Chondrocyte (in vitro differentiated cells): ENCODE results near the gene NUP133. TPM values are rescaled to one million over a fixed set of nuclear protein-coding genes. Genes with fewer than 3 reads are reported as not detected.
A peak's percentile ranks its signal among the peaks of the same experiment; 100 is the strongest.

Experiments used
- DNase-seq: peaks from one replicate; pipeline ENCODE4 v3.0.0; 2021; ENCODE audit warnings: mixed read lengths, low spot score
- H3K27ac Mint-ChIP-seq: one replicate; pipeline ENCODE4 v1.8.0; 2021; ENCODE audit warnings: mild to moderate bottlenecking, moderate library complexity, mixed read lengths; ENCODE audit not compliant: unreplicated experiment
- H3K27me3 Mint-ChIP-seq: 2 replicates; pipeline ENCODE4 v1.8.0; 2021; ENCODE audit warnings: low read depth, mixed read lengths
- H3K36me3 Mint-ChIP-seq: 2 replicates; pipeline ENCODE4 v1.8.0; 2021; ENCODE audit warnings: low read depth, mixed read lengths
- H3K4me1 Mint-ChIP-seq: 2 replicates; pipeline ENCODE4 v1.8.0; 2021; ENCODE audit warnings: low read depth, mild to moderate bottlenecking, mixed read lengths
- H3K4me3 Mint-ChIP-seq: one replicate; pipeline ENCODE4 v1.8.0; 2021; ENCODE audit warnings: mild to moderate bottlenecking, moderate library complexity, mixed read lengths; ENCODE audit not compliant: unreplicated experiment
- H3K9me3 Mint-ChIP-seq: 2 replicates; pipeline ENCODE4 v1.8.0; 2021; ENCODE audit warnings: low read depth, mixed read lengths
- total RNA-seq: library from RNA; stranded (reverse); gene quantifications from 3 replicates; pipeline ENCODE4 v1.2.1, GENCODE V29; 2021
- TF ChIP-seq, protein P1 (sequence below): fragments of 200-600 bp; sonication (generic); IDR thresholded peaks from 2 replicates; pipeline ENCODE4 v1.5.0; 2021; ENCODE audit warnings: antibody characterized with exemption, mild to moderate bottlenecking, moderate library complexity

NUP133 gene
- total RNA-seq, 1 donor from 2014 or later = 30.7 TPM

- Mint-ChIP-seq H3K9me3 (no peaks in the 10 kb centered on the region), H3K4me3 (no peak overlapping the region), H3K36me3 (peaks cover 18% of the 10 kb centered on the region), H3K4me1 (peaks cover 14% of the 10 kb centered on the region), H3K27ac (no peak overlapping the region), H3K27me3 (no peaks in the 10 kb centered on the region)
- TF ChIP-seq, protein P1, sequence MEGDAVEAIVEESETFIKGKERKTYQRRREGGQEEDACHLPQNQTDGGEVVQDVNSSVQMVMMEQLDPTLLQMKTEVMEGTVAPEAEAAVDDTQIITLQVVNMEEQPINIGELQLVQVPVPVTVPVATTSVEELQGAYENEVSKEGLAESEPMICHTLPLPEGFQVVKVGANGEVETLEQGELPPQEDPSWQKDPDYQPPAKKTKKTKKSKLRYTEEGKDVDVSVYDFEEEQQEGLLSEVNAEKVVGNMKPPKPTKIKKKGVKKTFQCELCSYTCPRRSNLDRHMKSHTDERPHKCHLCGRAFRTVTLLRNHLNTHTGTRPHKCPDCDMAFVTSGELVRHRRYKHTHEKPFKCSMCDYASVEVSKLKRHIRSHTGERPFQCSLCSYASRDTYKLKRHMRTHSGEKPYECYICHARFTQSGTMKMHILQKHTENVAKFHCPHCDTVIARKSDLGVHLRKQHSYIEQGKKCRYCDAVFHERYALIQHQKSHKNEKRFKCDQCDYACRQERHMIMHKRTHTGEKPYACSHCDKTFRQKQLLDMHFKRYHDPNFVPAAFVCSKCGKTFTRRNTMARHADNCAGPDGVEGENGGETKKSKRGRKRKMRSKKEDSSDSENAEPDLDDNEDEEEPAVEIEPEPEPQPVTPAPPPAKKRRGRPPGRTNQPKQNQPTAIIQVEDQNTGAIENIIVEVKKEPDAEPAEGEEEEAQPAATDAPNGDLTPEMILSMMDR = no peak
- no peak for DNase-seq
Measured at GRCh38 chr1:229445828-229446227, 62.3 kb downstream of the NUP133 start.

DNA sequence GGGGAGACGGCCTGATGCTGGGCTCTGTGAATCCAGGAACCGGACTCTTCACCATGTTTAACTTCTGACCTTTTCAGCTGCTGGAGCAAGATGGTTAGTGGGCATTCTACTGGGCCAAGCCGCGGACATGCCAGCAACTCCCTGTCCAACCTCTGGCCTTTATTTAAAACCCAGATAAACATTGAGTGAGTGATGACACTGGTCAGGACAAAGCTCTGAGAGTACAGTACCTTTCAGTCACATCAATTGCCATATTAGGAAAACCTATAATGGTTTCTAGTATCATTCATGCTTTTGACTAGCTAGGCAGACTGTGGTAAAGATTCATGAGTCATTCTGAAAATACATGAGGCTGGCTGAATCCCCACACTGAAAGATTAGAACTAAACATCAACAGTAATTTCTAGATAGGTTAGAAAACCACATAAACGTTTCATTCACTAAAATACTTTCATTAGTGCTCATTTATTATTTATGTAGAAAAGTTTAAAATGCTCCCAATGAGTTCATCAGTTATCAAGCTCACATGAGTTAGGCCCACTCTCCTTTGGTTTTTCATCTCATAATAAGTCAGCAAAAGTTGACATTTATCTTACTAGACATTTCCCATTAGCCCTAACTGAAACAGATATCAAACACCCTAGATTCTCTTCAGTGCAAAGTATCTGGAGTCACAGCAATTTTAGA is 67.1 kb downstream of the NUP133 start:
- Mint-ChIP-seq H3K27me3 (no peaks in the 10 kb centered on the region), H3K4me3 (no peak overlapping the region), H3K9me3 (no peaks in the 10 kb centered on the region), H3K36me3 (peaks cover 17% of the 10 kb centered on the region), H3K4me1 (peaks cover 23% of the 10 kb centered on the region), H3K27ac (peak overlapping the region; percentile 65)
- no peak for DNase-seq
- TF ChIP-seq, protein P1 = no peak

DNA sequence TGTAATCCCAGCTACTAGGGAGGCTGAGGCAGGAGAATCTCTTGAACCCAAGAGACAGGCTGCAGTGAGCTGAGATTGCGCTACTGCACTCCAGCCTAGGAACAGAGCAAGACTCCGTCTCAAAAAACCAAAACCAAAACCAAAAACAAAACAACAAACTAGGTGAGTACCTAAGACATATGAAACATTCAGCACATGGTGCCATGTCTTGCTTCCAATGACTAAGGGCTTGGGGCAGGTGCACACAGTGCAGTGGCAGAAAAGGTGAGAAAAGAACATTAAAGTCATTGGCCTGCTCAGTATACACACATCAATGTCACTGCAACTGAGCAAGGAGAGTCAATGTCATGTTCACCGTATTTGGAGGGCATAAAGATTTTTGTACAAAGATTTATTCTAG is 70.1 kb downstream of the NUP133 start:
- Mint-ChIP-seq H3K9me3 (no peaks in the 10 kb centered on the region), H3K4me1 (peaks cover 32% of the 10 kb centered on the region), H3K36me3 (peaks cover 13% of the 10 kb centered on the region), H3K27me3 (peaks cover 10% of the 10 kb centered on the region), H3K4me3 (no peak overlapping the region), H3K27ac (no peak overlapping the region)
- TF ChIP-seq, protein P1 = no peak
- no peak for DNase-seq

DNA sequence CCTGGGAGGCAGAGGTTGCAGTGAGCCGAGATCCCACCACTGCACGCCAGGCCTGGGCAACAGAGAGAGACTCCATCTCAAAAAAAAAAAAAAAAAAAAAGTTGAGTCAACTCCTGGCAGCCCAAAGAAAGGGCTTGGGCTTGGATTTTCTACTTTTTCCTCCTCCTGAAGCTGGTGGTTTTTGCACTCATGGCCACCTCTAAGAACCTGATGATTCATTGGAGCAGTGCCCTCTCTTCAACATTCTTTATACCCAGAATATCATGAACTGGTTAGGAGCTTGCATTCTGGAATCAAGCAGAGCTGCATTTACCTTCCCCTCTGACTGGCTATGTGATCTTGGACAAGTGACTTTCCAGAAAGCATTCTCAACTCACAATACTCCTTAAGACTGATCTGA is 70.7 kb downstream of the NUP133 start:
- no peak overlapping the region for H3K4me3 Mint-ChIP-seq
- DNase-seq = no peak
- TF ChIP-seq, protein P1 = no peak
- H3K27me3 Mint-ChIP-seq = peaks cover 12% of the 10 kb centered on the region
- no peaks in the 10 kb centered on the region for H3K9me3 Mint-ChIP-seq
- peaks cover 32% of the 10 kb centered on the region for H3K4me1 Mint-ChIP-seq
- no peak overlapping the region for H3K27ac Mint-ChIP-seq
- peaks cover 13% of the 10 kb centered on the region for H3K36me3 Mint-ChIP-seq

- Mint-ChIP-seq H3K9me3 (peaks cover under 1% of the 10 kb centered on the region), H3K4me3 (no peak overlapping the region), H3K4me1 (peaks cover 26% of the 10 kb centered on the region), H3K36me3 (peaks cover 13% of the 10 kb centered on the region), H3K27ac (no peak overlapping the region), H3K27me3 (peaks cover 17% of the 10 kb centered on the region)
- TF ChIP-seq, protein P1 = no peak
- no peak for DNase-seq
Measured at GRCh38 chr1:229436201-229436600, 71.9 kb downstream of the NUP133 start.
